NCI-H2081 treated with DMSO at 0.1 percent for 48 hours (cell line): ENCODE data around the gene GLI3.
"Not testable (repeated sequence)": the region's sequence is repeated elsewhere in the genome, so short reads cannot be mapped to it uniquely, and the experiment has no call there.

Experiments
- DNase-seq: peaks from one replicate; lab custom pipeline; 2025; lab: John Stamatoyannopoulos, UW

The GLI3 gene

GRCh38 chr7:42212541-42213090, 24.4 kb downstream of the GLI3 start:
- DNase-seq, result no peak

- no peak for DNase-seq
Observed at GRCh38 chr7:42211938-42212337, 25.1 kb downstream of the GLI3 start.

- no peak for DNase-seq
Observed at GRCh38 chr7:42210779-42211178, 26.2 kb downstream of the GLI3 start.

- no peak for DNase-seq
Observed at GRCh38 chr7:42210333-42210732, 26.7 kb downstream of the GLI3 start.

- DNase-seq, result not testable (repeated sequence)
Observed at GRCh38 chr7:42209085-42209484, 27.9 kb downstream of the GLI3 start.

GRCh38 chr7:42208572-42208971, 28.4 kb downstream of the GLI3 start:
- DNase-seq, result no peak

GRCh38 chr7:42207420-42207819, 29.6 kb downstream of the GLI3 start:
- DNase-seq, result no peak

- DNase-seq, result no peak
Observed at GRCh38 chr7:42203336-42203735, 33.7 kb downstream of the GLI3 start.

- no peak for DNase-seq
Observed at GRCh38 chr7:42202601-42203000, 34.4 kb downstream of the GLI3 start.

GRCh38 chr7:42198974-42199668, 37.9 kb downstream of the GLI3 start:
- DNase-seq, result no peak

GRCh38 chr7:42198296-42198695, 38.7 kb downstream of the GLI3 start:
- DNase-seq, result no peak

- no peak for DNase-seq
Observed at GRCh38 chr7:42197451-42197850, 39.6 kb downstream of the GLI3 start.

GRCh38 chr7:42194238-42194637, 42.8 kb downstream of the GLI3 start:
- no peak for DNase-seq

GRCh38 chr7:42193471-42194129, 43.4 kb downstream of the GLI3 start:
- no peak for DNase-seq

GRCh38 chr7:42192851-42193461, 44.1 kb downstream of the GLI3 start:
- no peak for DNase-seq

- DNase-seq, result no peak
Observed at GRCh38 chr7:42192066-42192465, 44.9 kb downstream of the GLI3 start.

GRCh38 chr7:42189535-42189934, 47.5 kb downstream of the GLI3 start:
- no peak for DNase-seq

- DNase-seq, result no peak
Observed at GRCh38 chr7:42186151-42186550, 50.9 kb downstream of the GLI3 start.

- DNase-seq, result no peak
Observed at GRCh38 chr7:42185726-42186125, 51.3 kb downstream of the GLI3 start.

- DNase-seq, result no peak
Observed at GRCh38 chr7:42183547-42183946, 53.5 kb downstream of the GLI3 start.

GRCh38 chr7:42181566-42181965, 55.4 kb downstream of the GLI3 start:
- no peak for DNase-seq

- no peak for DNase-seq
Observed at GRCh38 chr7:42180806-42181205, 56.2 kb downstream of the GLI3 start.

- DNase-seq, result no peak
Observed at GRCh38 chr7:42176724-42177101, 60.3 kb downstream of the GLI3 start.
